ENCODE measurements around the gene LPP.

LPP gene

GRCh38 chr3:188257384-188258026, 103.5 kb downstream of the LPP start:
- H3K4me3 ChIP-seq (ENCODE audit: low read depth, low read length), result no peak overlapping the region
- no peak for TF ChIP-seq CTCF (IDR thresholded peaks at IDR 0.05; ENCODE audit: low read depth, low read length, missing control alignments)
- no peak for DNase-seq (ENCODE audit: low read depth)
- in situ Hi-C loops (cut with HindIII; ENCODE audit: low sequenced_read_pairs), result loop anchor here (25.0 kb wide), 1 partner anchor 705 kb away; no protein-coding TSS in a partner anchor

- no peak overlapping the region for H3K4me3 ChIP-seq (ENCODE audit: low read depth, low read length)
- no peak for TF ChIP-seq CTCF (IDR thresholded peaks at IDR 0.05; ENCODE audit: low read depth, low read length, missing control alignments)
- in situ Hi-C loops (cut with HindIII; ENCODE audit: low sequenced_read_pairs), result loop anchor here (25.0 kb wide), 1 partner anchor 703 kb away; no protein-coding TSS in a partner anchor
- DNase-seq (ENCODE audit: low read depth), result no peak
Measured at GRCh38 chr3:188259191-188259590, 105.2 kb downstream of the LPP start.

- TF ChIP-seq CTCF (IDR thresholded peaks at IDR 0.05; ENCODE audit: low read depth, low read length, missing control alignments), result no peak
Measured at GRCh38 chr3:188259596-188259995, 105.6 kb downstream of the LPP start.

GRCh38 chr3:188261011-188261410, 107.1 kb downstream of the LPP start:
- no peak for TF ChIP-seq CTCF (IDR thresholded peaks at IDR 0.05; ENCODE audit: low read depth, low read length, missing control alignments)
- H3K4me3 ChIP-seq (ENCODE audit: low read depth, low read length), result no peak overlapping the region
- in situ Hi-C loops (cut with HindIII; ENCODE audit: low sequenced_read_pairs), result loop anchor here (25.0 kb wide), 1 partner anchor 701 kb away; no protein-coding TSS in a partner anchor
- DNase-seq (ENCODE audit: low read depth), result no peak

More at GRCh38 chr3:188259596-188259995, 105.6 kb downstream of the LPP start:
- in situ Hi-C loops (cut with HindIII; ENCODE audit: low sequenced_read_pairs), result loop anchor here (25.0 kb wide), 1 partner anchor 703 kb away; no protein-coding TSS in a partner anchor
- H3K4me3 ChIP-seq (ENCODE audit: low read depth, low read length), result no peak overlapping the region
- no peak for DNase-seq (ENCODE audit: low read depth)

- TF ChIP-seq CTCF (IDR thresholded peaks at IDR 0.05; ENCODE audit: low read depth, low read length, missing control alignments), result no peak
- DNase-seq (ENCODE audit: low read depth), result no peak
- in situ Hi-C loops (cut with HindIII; ENCODE audit: low sequenced_read_pairs), result loop anchor here (25.0 kb wide), 1 partner anchor 700 kb away; no protein-coding TSS in a partner anchor
- H3K4me3 ChIP-seq (ENCODE audit: low read depth, low read length), result no peak overlapping the region
Measured at GRCh38 chr3:188262488-188262887, 108.5 kb downstream of the LPP start.

GRCh38 chr3:188262913-188263683, 109.1 kb downstream of the LPP start:
- no peak for DNase-seq (ENCODE audit: low read depth)
- H3K4me3 ChIP-seq (ENCODE audit: low read depth, low read length), result no peak overlapping the region
- in situ Hi-C loops (cut with HindIII; ENCODE audit: low sequenced_read_pairs), result loop anchor here (25.0 kb wide), 1 partner anchor 699 kb away; no protein-coding TSS in a partner anchor
- no peak for TF ChIP-seq CTCF (IDR thresholded peaks at IDR 0.05; ENCODE audit: low read depth, low read length, missing control alignments)
